Ascending aorta (tissue), 2 donors: ENCODE measurements around the gene ORMDL2. TPM values are rescaled to one million over a fixed set of nuclear protein-coding genes. Genes with fewer than 3 reads are reported as not detected.

Source experiments
- DNase-seq, 2 donors: peaks; one replicate each; pipeline ENCODE4 v3.0.0-alpha.2; 2019; ENCODE audit warnings: low spot score in 2 of 2
- H3K27ac ChIP-seq, 2 donors: fragments of 200-600 bp; sonication (generic); one replicate each; pipeline ENCODE4 v1.5.1; 2016 to 2017; ENCODE audit warnings: mild to moderate bottlenecking in 1 of 2
- H3K27me3 ChIP-seq: fragments of 200-600 bp; sonication (generic); one replicate; pipeline ENCODE4 v1.5.1; 2017
- H3K36me3 ChIP-seq, 2 donors: fragments of 200-600 bp; sonication (generic); one replicate each; pipeline ENCODE4 v1.5.1; 2016
- H3K4me1 ChIP-seq, 2 donors: fragments of 200-600 bp; sonication (generic); one replicate each; pipeline ENCODE4 v1.5.1; 2016 to 2017; ENCODE audit warnings: mild to moderate bottlenecking in 1 of 2
- H3K4me3 ChIP-seq, 2 donors: fragments of 200-600 bp; sonication (generic); one replicate each; pipeline ENCODE4 v1.5.1; 2016 to 2017; ENCODE audit warnings: mild to moderate bottlenecking in 1 of 2
- H3K9me3 ChIP-seq, 2 donors: fragments of 200-600 bp; sonication (generic); one replicate each; pipeline ENCODE4 v1.5.1; 2016
- CTCF ChIP-seq, 3 experiments: fragments of 200-600 bp in 2 of 3; fragments of 450-650 bp in 1 of 3; sonication (generic) in 2 of 3; IDR thresholded peaks; one replicate each; pipeline ENCODE4 v1.5.1; 2016 to 2019; ENCODE audit warnings: antibody characterized with exemption in 3 of 3, mild to moderate bottlenecking in 1 of 3, moderate library complexity in 1 of 3
- intact Hi-C: fragments of 100-400 bp; cut with DNase I; formaldehyde crosslinking; loops from one replicate; pipeline ENCODE4 v1.15.1; 2023
- total RNA-seq: library from RNA; depleted of rRNA; stranded (reverse); fragments of >200 nt; gene quantifications from one replicate; pipeline ENCODE4 v1.1.0, GENCODE V29; 2016

The ORMDL2 gene
- total RNA-seq, 1 donor from 2014 or later, result 13.8 TPM

GRCh38 chr12:55845361-55845760 is 27.5 kb downstream of the ORMDL2 start:
- DNase-seq, result no peak

DNA sequence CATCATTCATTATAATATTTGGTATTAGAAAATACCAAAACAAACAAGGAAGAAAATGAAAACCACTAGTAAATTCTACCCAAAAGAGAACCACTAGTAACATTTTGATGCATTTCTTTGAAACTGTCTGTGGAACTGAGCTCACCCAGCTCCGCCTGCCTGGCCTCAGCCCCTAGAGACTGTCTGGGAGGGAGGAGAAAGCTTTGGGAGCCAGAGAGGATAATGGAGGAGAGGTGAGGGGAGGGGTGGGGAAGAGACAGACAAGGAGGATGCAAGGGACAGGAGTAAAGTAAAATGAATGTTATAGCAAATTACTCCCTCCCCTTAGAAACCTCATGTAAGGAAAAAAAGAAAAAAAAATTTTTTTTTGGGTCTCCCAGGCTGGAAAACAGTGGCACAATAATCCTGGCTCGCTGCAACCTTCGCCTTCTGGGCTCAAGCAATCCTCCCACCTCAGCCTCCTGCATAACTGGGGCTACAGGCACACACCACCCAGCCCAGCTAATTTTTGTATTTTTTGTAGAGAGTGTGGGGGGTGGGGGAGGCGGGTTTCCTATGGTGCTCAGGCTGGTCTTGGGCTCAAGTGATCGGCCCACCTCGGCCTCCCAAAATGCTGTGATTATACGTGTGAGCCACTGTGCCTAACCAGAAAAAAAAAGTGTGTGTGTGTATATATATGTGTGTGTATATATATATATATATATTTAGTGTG is 28.1 kb downstream of the ORMDL2 start:
- intact Hi-C loops, result loop anchor here (10.0 kb wide), 2 partner anchors 679 to 1411 kb away; partner anchors contain the start of gene RBMS2
- TF ChIP-seq CTCF (IDR thresholded peaks at IDR 0.05), result no peak
- H3K36me3 ChIP-seq, result no peaks in the 10 kb centered on the region
- no peaks in the 10 kb centered on the region for H3K27me3 ChIP-seq
- H3K4me1 ChIP-seq, result peaks cover 4 to 51% of the 10 kb centered on the region in 2 donors
- DNase-seq, result no peak
- peak overlapping the region; percentile 99 for H3K27ac ChIP-seq
- H3K9me3 ChIP-seq, result no peaks in the 10 kb centered on the region
- no peak overlapping the region for H3K4me3 ChIP-seq

More at GRCh38 chr12:55845361-55845760, 27.5 kb downstream of the ORMDL2 start:
- no peak overlapping the region for H3K4me3 ChIP-seq
- intact Hi-C loops, result loop anchor here (10.0 kb wide), 2 partner anchors 679 to 1411 kb away; partner anchors contain the start of gene RBMS2
- H3K36me3 ChIP-seq, result peaks cover 0 to 3% of the 10 kb centered on the region in 2 donors
- H3K4me1 ChIP-seq, result peaks cover 4 to 47% of the 10 kb centered on the region in 2 donors
- H3K9me3 ChIP-seq, result no peaks in the 10 kb centered on the region
- peak overlapping the region; percentile 99 for H3K27ac ChIP-seq
- TF ChIP-seq CTCF (IDR thresholded peaks at IDR 0.05), result no peak
- H3K27me3 ChIP-seq, result no peaks in the 10 kb centered on the region

GRCh38 chr12:55847033-55847432 is 29.2 kb downstream of the ORMDL2 start:
- peaks cover 4 to 51% of the 10 kb centered on the region in 2 donors for H3K4me1 ChIP-seq
- no peak overlapping the region for H3K4me3 ChIP-seq
- DNase-seq, result peak; percentile 79 to 92
- intact Hi-C loops, result loop anchor here (1.0 to 10.0 kb wide), 5 partner anchors 17 to 1412 kb away; partner anchors contain the start of genes DGKA, PYM1 and RBMS2
- peak overlapping the region; percentile 99 for H3K27ac ChIP-seq
- no peaks in the 10 kb centered on the region for H3K36me3 ChIP-seq
- no peaks in the 10 kb centered on the region for H3K27me3 ChIP-seq
- no peak for TF ChIP-seq CTCF (IDR thresholded peaks at IDR 0.05)
- no peaks in the 10 kb centered on the region for H3K9me3 ChIP-seq

DNA sequence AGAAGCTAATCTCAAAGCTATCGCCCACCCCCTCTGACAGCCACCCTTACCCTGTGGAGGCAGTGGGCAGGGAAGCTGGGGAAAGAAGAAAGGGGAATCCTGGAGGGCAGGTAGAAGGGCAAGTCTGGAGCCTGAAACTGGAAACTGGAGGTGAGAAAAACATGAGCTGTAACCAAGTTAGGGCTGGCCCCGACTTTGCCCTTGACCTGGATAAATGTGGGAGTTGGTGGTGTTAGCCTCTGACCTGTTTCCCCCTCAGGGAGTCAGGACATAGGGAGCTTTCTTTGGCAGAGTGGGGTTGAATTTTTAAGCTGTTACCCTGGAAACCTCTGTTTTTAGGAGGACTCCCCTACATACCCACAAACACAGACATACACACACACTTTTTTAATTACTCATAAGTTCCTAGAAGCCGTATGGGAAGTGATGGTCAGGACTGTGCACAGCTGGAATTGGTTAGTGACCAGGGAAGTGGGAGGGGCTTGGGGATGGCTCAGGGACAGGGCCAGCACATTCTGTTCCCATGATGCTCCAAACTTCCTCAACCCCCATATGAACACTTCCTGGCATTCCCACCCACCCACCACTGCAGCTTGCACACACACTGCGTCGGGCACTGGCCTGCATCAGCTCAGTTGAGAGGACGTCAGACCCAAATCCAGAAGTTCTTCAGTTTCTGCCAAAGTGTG is 29.9 kb downstream of the ORMDL2 start:
- intact Hi-C loops, result loop anchor here (1.0 to 10.0 kb wide), 5 partner anchors 17 to 1413 kb away; partner anchors contain the start of genes DGKA, PYM1 and RBMS2
- H3K27me3 ChIP-seq, result no peaks in the 10 kb centered on the region
- DNase-seq, result peak; percentile 93 to 99
- peaks cover 4 to 51% of the 10 kb centered on the region in 2 donors for H3K4me1 ChIP-seq
- no peaks in the 10 kb centered on the region for H3K9me3 ChIP-seq
- TF ChIP-seq CTCF (IDR thresholded peaks at IDR 0.05), result no peak
- peak overlapping the region in 1 of 2 donors; percentile 26 for H3K4me3 ChIP-seq
- peak overlapping the region; percentile 99 for H3K27ac ChIP-seq
- H3K36me3 ChIP-seq, result no peaks in the 10 kb centered on the region

DNA sequence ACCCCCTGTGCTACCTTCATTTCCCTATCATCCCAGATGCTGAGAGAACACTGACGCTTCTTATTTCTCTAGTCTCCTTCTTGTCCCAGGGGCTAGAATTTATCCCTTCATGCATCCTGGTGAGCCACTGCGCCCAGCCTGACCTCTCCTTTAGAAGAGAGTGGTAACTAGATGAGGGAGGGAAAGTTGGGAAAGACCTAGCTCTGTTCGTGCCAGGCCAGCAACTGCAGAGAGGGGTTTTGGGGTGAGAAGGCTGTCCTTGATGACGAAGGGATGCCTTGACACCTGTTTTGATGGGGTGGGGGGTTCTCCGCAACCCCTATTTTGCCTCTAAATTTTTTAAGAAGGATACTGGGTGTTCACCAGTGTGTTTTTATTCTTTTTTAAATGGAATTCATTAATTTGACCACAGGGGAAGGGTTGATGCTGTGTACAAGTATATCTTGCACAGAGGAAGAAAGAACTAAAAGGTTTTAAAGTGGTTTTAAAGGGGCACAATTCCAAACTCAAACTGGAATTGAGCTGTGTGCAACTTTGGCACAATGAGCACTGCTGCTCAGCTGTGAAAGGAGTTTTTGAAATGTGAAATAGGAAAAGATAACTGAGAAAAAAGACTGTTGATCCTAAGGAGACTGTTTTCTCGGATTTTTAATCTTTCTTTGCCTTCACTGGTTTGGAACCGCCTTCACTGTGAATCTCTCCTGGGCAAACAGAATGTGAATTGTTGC is 31.9 kb downstream of the ORMDL2 start:
- no peaks in the 10 kb centered on the region for H3K27me3 ChIP-seq
- H3K27ac ChIP-seq, result peak overlapping the region; percentile 99
- no peak for TF ChIP-seq CTCF (IDR thresholded peaks at IDR 0.05)
- no peak for DNase-seq
- intact Hi-C loops, result loop anchor here (10.0 kb wide), 2 partner anchors 675 to 1415 kb away; partner anchors contain the start of gene RBMS2
- peaks cover 4 to 47% of the 10 kb centered on the region in 2 donors for H3K4me1 ChIP-seq
- H3K9me3 ChIP-seq, result no peaks in the 10 kb centered on the region
- H3K4me3 ChIP-seq, result no peak overlapping the region
- H3K36me3 ChIP-seq, result no peaks in the 10 kb centered on the region
